GM19438 (cell line): Measurements from ENCODE around the gene HPN.
"Not testable (repeated sequence)": the region's sequence is repeated elsewhere in the genome, so short reads cannot be mapped to it uniquely, and the experiment has no call there.

Source experiments
- ATAC-seq: cut with Tn5 transposase; IDR thresholded peaks from one replicate; pipeline ENCODE4 v1.9.1; 2021; ENCODE audit warnings: low read depth; ENCODE audit not compliant: unreplicated experiment

The HPN gene

GRCh38 chr19:35099155-35099896 lies 57.8 kb downstream of the HPN start:
- ATAC-seq = no peak

GRCh38 chr19:35099897-35100275 lies 58.4 kb downstream of the HPN start:
- ATAC-seq = no peak

- ATAC-seq = no peak
Observed at GRCh38 chr19:35100588-35101533, 59.3 kb downstream of the HPN start.

GRCh38 chr19:35101949-35102348 lies 60.4 kb downstream of the HPN start:
- ATAC-seq = not testable (repeated sequence)

- ATAC-seq = not testable (repeated sequence)
Observed at GRCh38 chr19:35103614-35104013, 62.1 kb downstream of the HPN start.

GRCh38 chr19:35104361-35104760 lies 62.8 kb downstream of the HPN start:
- ATAC-seq = no peak

- no peak for ATAC-seq
Observed at GRCh38 chr19:35105047-35105410, 63.5 kb downstream of the HPN start.

- no peak for ATAC-seq
Observed at GRCh38 chr19:35105411-35106290, 64.1 kb downstream of the HPN start.

- ATAC-seq = no peak
Observed at GRCh38 chr19:35106291-35106583, 64.7 kb downstream of the HPN start.

- no peak for ATAC-seq
Observed at GRCh38 chr19:35106898-35107541, 65.5 kb downstream of the HPN start.

- ATAC-seq = no peak
Observed at GRCh38 chr19:35107545-35107944, 66.0 kb downstream of the HPN start.

- no peak for ATAC-seq
Observed at GRCh38 chr19:35108730-35109129, 67.2 kb downstream of the HPN start.

GRCh38 chr19:35109395-35110112 lies 68.0 kb downstream of the HPN start:
- no peak for ATAC-seq

GRCh38 chr19:35110974-35111373 lies 69.5 kb downstream of the HPN start:
- no peak for ATAC-seq

- no peak for ATAC-seq
Observed at GRCh38 chr19:35112995-35113688, 71.6 kb downstream of the HPN start.

GRCh38 chr19:35114353-35115176 lies 73.0 kb downstream of the HPN start:
- ATAC-seq = no peak

GRCh38 chr19:35115177-35115951 lies 73.8 kb downstream of the HPN start, which contains the start of gene FXYD3:
Gene FXYD3, plus strand, starts transcription at chr19:35115823. Its CDS starts 3,554 bp downstream, at chr19:35119377.
- ATAC-seq = no peak
